Right cardiac atrium (tissue), 5 donors: ENCODE data around the gene MOV10L1. TPM values are rescaled to one million over a fixed set of nuclear protein-coding genes. Genes with fewer than 3 reads are reported as not detected.

Source experiments
- ATAC-seq, 2 donors: fragments of 200-7000 bp; cut with Tn5 transposase; one replicate each; pipeline versions ENCODE4 v1.8.0 to v1.9.1; 2020; ENCODE audit warnings: moderate library complexity in 2 of 2, mild to moderate bottlenecking in 1 of 2
- DNase-seq, 3 donors: peaks; one replicate each; pipeline ENCODE4 v3.0.0-alpha.2; 2020
- H3K27ac ChIP-seq: one replicate; pipeline ENCODE4 v1.5.1; 2013; ENCODE audit warnings: mild to moderate bottlenecking, low read length, control low read depth, moderate library complexity
- H3K27me3 ChIP-seq: one replicate; pipeline ENCODE4 v1.6.1; 2013; ENCODE audit not compliant: control insufficient read depth, insufficient read depth
- H3K4me1 ChIP-seq: one replicate; pipeline ENCODE4 v1.6.1; 2013; ENCODE audit warnings: low read length; ENCODE audit not compliant: control insufficient read depth, insufficient read depth
- H3K4me3 ChIP-seq: one replicate; pipeline ENCODE4 v1.5.1; 2013; ENCODE audit warnings: low read length, control low read depth
- H3K9me3 ChIP-seq: one replicate; pipeline ENCODE4 v1.6.1; 2013; ENCODE audit warnings: low read length; ENCODE audit not compliant: control insufficient read depth
- WGBS: extraction: QIAGEN DNeasy Blood & Tissue Kit; methylation state at CpG from one replicate; pipeline ENCODE4 v1.1.7; 2013; 5-methylcytosine and 5-hydroxymethylcytosine counted together
- intact Hi-C, 4 donors: fragments of 100-400 bp; cut with DNase I; formaldehyde crosslinking; loops; one replicate each; pipeline versions ENCODE4 v1.11.0 to v1.14.0; 2022 to 2023
- polyA plus RNA-seq: library from polyadenylated mRNA; stranded (reverse); fragments of 200-250 nt; gene quantifications from one replicate; pipeline ENCODE4 v1.2.3, GENCODE V29; 2013
- total RNA-seq, 4 donors: library from RNA; stranded (reverse); fragmentation: NEBNext Ultra II Directional; extraction: Animal tissue kit (Norgen Biotek cat#: 25700); gene quantifications; one replicate each; pipeline ENCODE4 v1.2.1, GENCODE V29; 2021
- donor health status: healthy with polysubstance abuse.
- donor health status: DM: no; HTN: yes; CAD: no.
- donor health status: DM: no; HTN: no; CAD: no.
- donor health status: DM: no; HTN: yes; CAD: no; lungs with severe emphysema.
- donor health status: DM: yes; HTN: yes; CAD: no.

Gene MOV10L1
- total and polyA plus RNA-seq, 5 donors, result 0.29 to 0.63 (median 0.53) TPM

GRCh38 chr22:50060441-50061140 is 29.2 kb upstream of the MOV10L1 start:
- Histone ChIP-seq H3K4me3 (no peak overlapping the region), H3K9me3 (no peaks in the 10 kb centered on the region), H3K4me1 (no peaks in the 10 kb centered on the region), H3K27me3 (no peaks in the 10 kb centered on the region), H3K27ac (no peak overlapping the region)
- no peak for ATAC-seq
- DNase-seq, result peak in 2 of 3 donors; percentile 32 to 42
- 84% methylated on average over 28 of the region's 28 CpGs for WGBS
- intact Hi-C loops, result no loop called here

- ATAC-seq, result no peak
- intact Hi-C loops, result no loop called here
- no peaks in the 10 kb centered on the region for H3K27me3 ChIP-seq
Observed at GRCh38 chr22:50061141-50061823, 28.5 kb upstream of the MOV10L1 start.

GRCh38 chr22:50061824-50062355 is 27.9 kb upstream of the MOV10L1 start:
- ATAC-seq (no peak), DNase-seq (peak in 1 of 3 donors; percentile 37)
- no peaks in the 10 kb centered on the region for H3K9me3 ChIP-seq
- H3K27ac ChIP-seq, result no peak overlapping the region
- WGBS, result 74% methylated on average over 17 of the region's 17 CpGs
- no peaks in the 10 kb centered on the region for H3K27me3 ChIP-seq
- H3K4me3 ChIP-seq, result no peak overlapping the region
- intact Hi-C loops, result no loop called here
- no peaks in the 10 kb centered on the region for H3K4me1 ChIP-seq

More at GRCh38 chr22:50061141-50061823, 28.5 kb upstream of the MOV10L1 start:
- Histone ChIP-seq H3K27ac (no peak overlapping the region), H3K4me1 (no peaks in the 10 kb centered on the region), H3K4me3 (no peak overlapping the region), H3K9me3 (no peaks in the 10 kb centered on the region)
- DNase-seq, result peak in 2 of 3 donors; percentile 24 to 35
- WGBS, result 67% methylated on average over 27 of the region's 27 CpGs

GRCh38 chr22:50062509-50063135 is 27.2 kb upstream of the MOV10L1 start:
- no peaks in the 10 kb centered on the region for H3K9me3 ChIP-seq
- no peaks in the 10 kb centered on the region for H3K4me1 ChIP-seq
- intact Hi-C loops, result no loop called here
- no peak overlapping the region for H3K4me3 ChIP-seq
- no peaks in the 10 kb centered on the region for H3K27me3 ChIP-seq
- 92% methylated on average over 19 of the region's 19 CpGs for WGBS
- DNase-seq, result peak in 1 of 3 donors; percentile 41
- no peak overlapping the region for H3K27ac ChIP-seq
- no peak for ATAC-seq

- DNase-seq (peak in 1 of 3 donors; percentile 58), ATAC-seq (peak in 1 of 2 donors; percentile 36)
- H3K27me3 ChIP-seq, result no peaks in the 10 kb centered on the region
- H3K9me3 ChIP-seq, result no peaks in the 10 kb centered on the region
- H3K27ac ChIP-seq, result no peak overlapping the region
- intact Hi-C loops, result no loop called here
- 80% methylated on average over 23 of the region's 23 CpGs for WGBS
- H3K4me3 ChIP-seq, result no peak overlapping the region
- H3K4me1 ChIP-seq, result no peaks in the 10 kb centered on the region
Observed at GRCh38 chr22:50063589-50064393, 26.0 kb upstream of the MOV10L1 start.

- no peak overlapping the region for H3K27ac ChIP-seq
- no peaks in the 10 kb centered on the region for H3K27me3 ChIP-seq
- WGBS, result 59% methylated on average over 18 of the region's 18 CpGs
- no peak for ATAC-seq
- no peaks in the 10 kb centered on the region for H3K4me1 ChIP-seq
- no peaks in the 10 kb centered on the region for H3K9me3 ChIP-seq
- peak in 1 of 3 donors; percentile 55 for DNase-seq
- no peak overlapping the region for H3K4me3 ChIP-seq
- intact Hi-C loops, result no loop called here
Observed at GRCh38 chr22:50064453-50064852, 25.4 kb upstream of the MOV10L1 start.

GRCh38 chr22:50067244-50067643 is 22.6 kb upstream of the MOV10L1 start:
- 79% methylated on average over 8 of the region's 8 CpGs for WGBS
- H3K4me3 ChIP-seq, result no peak overlapping the region
- H3K4me1 ChIP-seq, result no peaks in the 10 kb centered on the region
- no peak for ATAC-seq
- no peaks in the 10 kb centered on the region for H3K27me3 ChIP-seq
- intact Hi-C loops, result no loop called here
- H3K9me3 ChIP-seq, result no peaks in the 10 kb centered on the region
- peak in 1 of 3 donors; percentile 1 for DNase-seq
- no peak overlapping the region for H3K27ac ChIP-seq

GRCh38 chr22:50068096-50068495 is 21.7 kb upstream of the MOV10L1 start:
- H3K27ac ChIP-seq, result no peak overlapping the region
- no peak overlapping the region for H3K4me3 ChIP-seq
- ATAC-seq (no peak), DNase-seq (peak in 1 of 3 donors; percentile 12)
- H3K27me3 ChIP-seq, result no peaks in the 10 kb centered on the region
- no peaks in the 10 kb centered on the region for H3K9me3 ChIP-seq
- no peaks in the 10 kb centered on the region for H3K4me1 ChIP-seq
- intact Hi-C loops, result no loop called here
- WGBS, result 82% methylated on average over 11 of the region's 11 CpGs

GRCh38 chr22:50070366-50070765 is 19.4 kb upstream of the MOV10L1 start:
- Histone ChIP-seq H3K4me3 (no peak overlapping the region), H3K4me1 (no peaks in the 10 kb centered on the region), H3K9me3 (no peaks in the 10 kb centered on the region), H3K27me3 (no peaks in the 10 kb centered on the region), H3K27ac (no peak overlapping the region)
- 85% methylated on average over 8 of the region's 8 CpGs for WGBS
- ATAC-seq (no peak), DNase-seq (peak in 1 of 3 donors; percentile 37)
- intact Hi-C loops, result no loop called here

GRCh38 chr22:50071432-50072166 is 18.2 kb upstream of the MOV10L1 start:
- DNase-seq (peak in 1 of 3 donors; percentile 6), ATAC-seq (peak in 1 of 2 donors; percentile 9)
- no peak overlapping the region for H3K27ac ChIP-seq
- no peaks in the 10 kb centered on the region for H3K4me1 ChIP-seq
- no peak overlapping the region for H3K4me3 ChIP-seq
- no peaks in the 10 kb centered on the region for H3K9me3 ChIP-seq
- intact Hi-C loops, result no loop called here
- WGBS, result 86% methylated on average over 14 of the region's 14 CpGs
- H3K27me3 ChIP-seq, result no peaks in the 10 kb centered on the region
